IMR-90 (cell line): ENCODE data around the gene SRPK2. TPM values are rescaled to one million over a fixed set of nuclear protein-coding genes. Genes with fewer than 3 reads are reported as not detected.

Experiments
- ATAC-seq: fragments of 200-7000 bp; cut with Tn5 transposase; 2 replicates; pipeline ENCODE4 v1.9.1; 2020; ENCODE audit warnings: low read depth, mild to moderate bottlenecking, moderate library complexity
- BruUV-seq: library from RNA; stranded (reverse); fragments of 400-500 nt; replicated peaks from 2 replicates; lab custom pipeline; 2021; lab: Mats Ljungman, UMichigan
- CTCF ChIA-PET: fragments of 300-600 bp; formaldehyde crosslinking; extraction: SDS; loops from one replicate; lab custom pipeline; 2021; ENCODE audit warnings: antibody characterized with exemption; lab: Yijun Ruan, JAX
- POLR2A ChIA-PET: fragments of 300-600 bp; sonication (Branson Sonifier 250); formaldehyde crosslinking; loops from one replicate; lab custom pipeline; 2022; ENCODE audit warnings: antibody characterized with exemption; ENCODE audit not compliant: unreplicated experiment; lab: Charles Lee
- DNase-seq: peaks from one replicate; pipeline ENCODE4 v3.0.0; 2013
- H2AFZ ChIP-seq: replicated peaks from 2 replicates; pipeline ENCODE3; 2013; ENCODE audit warnings: low read length, mild to moderate bottlenecking; ENCODE audit not compliant: poor library complexity
- H2AK5ac ChIP-seq: 2 replicates; pipeline ENCODE4 v1.6.1; 2013; ENCODE audit warnings: low read depth, low read length, inconsistent platforms
- H2AK9ac ChIP-seq: replicated peaks from 2 replicates; pipeline ENCODE3; 2013; ENCODE audit warnings: mild to moderate bottlenecking, low read depth, low read length, moderate library complexity; ENCODE audit not compliant: poor library complexity
- H2BK120ac ChIP-seq: 2 replicates; pipeline ENCODE4 v1.6.1; 2013; ENCODE audit warnings: low read depth, low read length, inconsistent platforms
- H2BK15ac ChIP-seq: 3 replicates; pipeline ENCODE4 v1.6.1; 2013; ENCODE audit warnings: low read depth, low read length, inconsistent platforms
- H2BK20ac ChIP-seq: 2 replicates; pipeline ENCODE4 v1.6.1; 2013; ENCODE audit warnings: low read depth, mild to moderate bottlenecking, inconsistent platforms, low read length, moderate library complexity
- H2BK5ac ChIP-seq: 2 replicates; pipeline ENCODE4 v1.6.1; 2013; ENCODE audit warnings: mild to moderate bottlenecking, low read depth, low read length, inconsistent platforms; ENCODE audit not compliant: poor library complexity, severe bottlenecking
- H3K14ac ChIP-seq: replicated peaks from 2 replicates; pipeline ENCODE4 v1.6.1; 2013; ENCODE audit warnings: low read depth, low read length, inconsistent platforms
- H3K18ac ChIP-seq: 2 replicates; pipeline ENCODE4 v1.6.1; 2013; ENCODE audit warnings: low read depth, low read length, control low read depth
- H3K23ac ChIP-seq: 2 replicates; pipeline ENCODE4 v1.6.1; 2013; ENCODE audit warnings: low read depth, low read length, inconsistent platforms
- H3K27ac ChIP-seq: 2 replicates; pipeline ENCODE4 v1.5.1; 2013; ENCODE audit warnings: mild to moderate bottlenecking, control low read depth, low read length; ENCODE audit not compliant: insufficient read depth
- H3K27me3 ChIP-seq: 2 replicates; pipeline ENCODE4 v1.6.1; 2013; ENCODE audit warnings: low read length; ENCODE audit not compliant: control insufficient read depth, insufficient read depth
- H3K36me3 ChIP-seq: 2 replicates; pipeline ENCODE4 v1.6.1; 2013; ENCODE audit warnings: low read length, mixed read lengths; ENCODE audit not compliant: control insufficient read depth, insufficient read depth
- H3K4ac ChIP-seq: 2 replicates; pipeline ENCODE4 v1.6.1; 2013; ENCODE audit warnings: low read depth, low read length, inconsistent platforms
- H3K4me1 ChIP-seq: 2 replicates; pipeline ENCODE4 v1.6.1; 2013; ENCODE audit warnings: low read length, mixed read lengths; ENCODE audit not compliant: control insufficient read depth, insufficient read depth
- H3K4me2 ChIP-seq: 2 replicates; pipeline ENCODE4 v1.6.1; 2013; ENCODE audit warnings: low read depth, mild to moderate bottlenecking, control low read depth, low read length, moderate library complexity
- H3K4me3 ChIP-seq: 2 replicates; pipeline ENCODE4 v1.5.1; 2013; ENCODE audit warnings: low read depth, mild to moderate bottlenecking, control low read depth, low read length, moderate library complexity; ENCODE audit not compliant: insufficient read depth
- H3K56ac ChIP-seq: 2 replicates; pipeline ENCODE4 v1.6.1; 2013; ENCODE audit warnings: low read length, inconsistent platforms; ENCODE audit not compliant: insufficient read depth; ENCODE audit errors: extremely low read depth
- H3K79me1 ChIP-seq, 2 experiments: 2 replicates each; pipeline ENCODE4 v1.6.1; 2013; ENCODE audit warnings: low read length in 2 of 2, inconsistent platforms in 1 of 2, low read depth in 1 of 2
- H3K9ac ChIP-seq: 2 replicates; pipeline ENCODE4 v1.6.1; 2013; ENCODE audit warnings: low read depth, low read length, control low read depth
- H3K9me1 ChIP-seq: 2 replicates; pipeline ENCODE4 v1.6.1; 2013; ENCODE audit warnings: low read length, inconsistent platforms; ENCODE audit not compliant: insufficient read depth
- H3K9me3 ChIP-seq: 2 replicates; pipeline ENCODE4 v1.6.1; 2013; ENCODE audit warnings: low read length; ENCODE audit not compliant: control insufficient read depth, insufficient read depth
- H4K20me1 ChIP-seq: 2 replicates; pipeline ENCODE4 v1.6.1; 2013; ENCODE audit warnings: low read length, inconsistent platforms; ENCODE audit not compliant: insufficient read depth
- H4K5ac ChIP-seq: 2 replicates; pipeline ENCODE4 v1.6.1; 2013; ENCODE audit warnings: mild to moderate bottlenecking, low read depth, low read length, control low read depth
- H4K8ac ChIP-seq, 2 experiments: 2 replicates each; pipeline ENCODE4 v1.6.1; 2013; ENCODE audit warnings: low read depth in 2 of 2, low read length in 2 of 2, control low read depth in 1 of 2, inconsistent platforms in 1 of 2
- H4K91ac ChIP-seq: 2 replicates; pipeline ENCODE4 v1.6.1; 2013; ENCODE audit warnings: low read depth, low read length, inconsistent platforms; ENCODE audit not compliant: insufficient read depth
- CHD1 ChIP-seq: IDR thresholded peaks from 2 replicates; pipeline ENCODE4 v1.6.1; 2012; ENCODE audit warnings: low read depth, low read length, improper control_type of control experiment
- CTCF ChIP-seq: conservative IDR thresholded peaks from 2 replicates; pipeline ENCODE4 v1.5.1; 2012; ENCODE audit warnings: mild to moderate bottlenecking, low read depth, low read length, improper control_type of control experiment
- ELK1 ChIP-seq: fragments of 150-350 bp; IDR thresholded peaks from 2 replicates; pipeline ENCODE4 v1.6.1; 2016; ENCODE audit warnings: low read depth, mild to moderate bottlenecking, low read length, moderate library complexity, borderline replicate concordance
- MAFK ChIP-seq: IDR thresholded peaks from 2 replicates; pipeline ENCODE4 v1.6.1; 2012; ENCODE audit warnings: low read depth, low read length, improper control_type of control experiment
- MAZ ChIP-seq: IDR thresholded peaks from 2 replicates; pipeline ENCODE4 v1.6.1; 2012; ENCODE audit warnings: low read depth, mild to moderate bottlenecking, low read length, improper control_type of control experiment, moderate library complexity, borderline replicate concordance
- MXI1 ChIP-seq: IDR thresholded peaks from 2 replicates; pipeline ENCODE4 v1.6.1; 2012; ENCODE audit warnings: low read depth, mild to moderate bottlenecking, low read length, moderate library complexity, borderline replicate concordance
- NFE2L2 ChIP-seq: fragments of 150-350 bp; IDR thresholded peaks from 2 replicates; pipeline ENCODE4 v1.6.1; 2016; ENCODE audit warnings: low read depth, mild to moderate bottlenecking, low read length
- POLR2A ChIP-seq: IDR thresholded peaks from 2 replicates; pipeline ENCODE4 v1.6.1; 2012; ENCODE audit warnings: mild to moderate bottlenecking, low read depth, low read length
- RCOR1 ChIP-seq: IDR thresholded peaks from 2 replicates; pipeline ENCODE4 v1.6.1; 2012; ENCODE audit warnings: mild to moderate bottlenecking, low read length, improper control_type of control experiment; ENCODE audit not compliant: insufficient replicate concordance
- RFX5 ChIP-seq: IDR thresholded peaks from 2 replicates; pipeline ENCODE4 v1.8.0; 2012; ENCODE audit warnings: low read depth, mild to moderate bottlenecking, low read length, moderate library complexity
- SMC3 ChIP-seq: fragments of 150-350 bp; IDR thresholded peaks from 2 replicates; pipeline ENCODE4 v1.6.1; 2016; ENCODE audit warnings: low read depth, mild to moderate bottlenecking, antibody characterized with exemption, low read length, moderate library complexity
- WGBS, 2 experiments: methylation state at CpG; one replicate each; pipeline versions ENCODE4 v1.1.5 to v1.1.7; 2013; ENCODE audit warnings: missing lambda C conversion rate in 2 of 2; ENCODE audit not compliant: insufficient read length in 1 of 2; ENCODE audit errors: extremely low coverage in 2 of 2; 5-methylcytosine and 5-hydroxymethylcytosine counted together
- dilution Hi-C: fragments of 300-500 bp; cut with HindIII; formaldehyde crosslinking; loops from one replicate; pipeline ENCODE4 v1.14.3; 2018; ENCODE audit warnings: low sequenced_read_pairs; ENCODE audit not compliant: unreplicated experiment
- in situ Hi-C: fragments of 300-500 bp; cut with MboI; formaldehyde crosslinking; loops from 3 replicates; pipeline ENCODE4 v1.14.3; 2019; ENCODE audit warnings: low sequenced_read_pairs, inconsistent platforms, mixed read lengths
- intact Hi-C: fragments of 100-400 bp; cut with micrococcal nuclease; formaldehyde crosslinking; loops from 2 replicates; pipeline ENCODE4 v1.10.0; 2022
- polyA plus RNA-seq, 3 experiments: library from polyadenylated mRNA; depleted of rRNA; stranded (reverse); fragments of >200 nt; gene quantifications; 2 replicates each; pipeline ENCODE4 v1.2.3, GENCODE V29; 2012; ENCODE audit warnings: low replicate concordance in 1 of 3
- total RNA-seq: library from RNA; depleted of rRNA; stranded (reverse); fragments of >200 nt; gene quantifications from 2 replicates; pipeline ENCODE4 v1.2.3, GENCODE V29; 2012
- TF ChIP-seq, protein P1 (sequence below): fragments of 150-350 bp; IDR thresholded peaks from 2 replicates; pipeline ENCODE4 v1.6.1; 2017; ENCODE audit warnings: mild to moderate bottlenecking, antibody characterized with exemption, low read length, low read depth

The SRPK2 gene
- total and polyA plus RNA-seq, 2 of the 4 experiments (the other 2 are of a cell fraction): 13.2 to 33.0 TPM

GRCh38 chr7:105107458-105107857, 281.3 kb downstream of the SRPK2 start:
- H3K9me1 ChIP-seq: peaks cover 3% of the 10 kb centered on the region; the same call in 1 of the 2 replicates
- no peak overlapping the region for H2BK5ac ChIP-seq
- ATAC-seq: no peak
- in situ Hi-C loops (no loop called here), dilution Hi-C loops (no loop called here), intact Hi-C loops (loop anchor here (2.0 kb wide), 1 partner anchor 19 kb away; no protein-coding TSS in a partner anchor)
- H3K9ac ChIP-seq: no peak overlapping the region
- no peak overlapping the region for H2AK5ac ChIP-seq
- no peak overlapping the region for H2BK20ac ChIP-seq
- H2AFZ ChIP-seq: no peak overlapping the region
- ChIA-PET POLR2A (no interaction called here), CTCF (no interaction called here)
- H3K14ac ChIP-seq: no peak overlapping the region
- TF ChIP-seq MXI1 (no peak), POLR2A (no peak), MAZ (no peak), CTCF (no peak), NFE2L2 (no peak), MAFK (no peak), ELK1 (no peak), SMC3 (no peak), RCOR1 (no peak), RFX5 (no peak), CHD1 (no peak)
- TF ChIP-seq, protein P1, sequence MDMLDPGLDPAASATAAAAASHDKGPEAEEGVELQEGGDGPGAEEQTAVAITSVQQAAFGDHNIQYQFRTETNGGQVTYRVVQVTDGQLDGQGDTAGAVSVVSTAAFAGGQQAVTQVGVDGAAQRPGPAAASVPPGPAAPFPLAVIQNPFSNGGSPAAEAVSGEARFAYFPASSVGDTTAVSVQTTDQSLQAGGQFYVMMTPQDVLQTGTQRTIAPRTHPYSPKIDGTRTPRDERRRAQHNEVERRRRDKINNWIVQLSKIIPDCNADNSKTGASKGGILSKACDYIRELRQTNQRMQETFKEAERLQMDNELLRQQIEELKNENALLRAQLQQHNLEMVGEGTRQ: no peak
- no peak overlapping the region for H3K4me3 ChIP-seq
- H3K4ac ChIP-seq: no peak overlapping the region
- H3K9me3 ChIP-seq: no peaks in the 10 kb centered on the region
- H4K20me1 ChIP-seq: peaks cover 18% of the 10 kb centered on the region
- peak overlapping the region; percentile 39 for H2AK9ac ChIP-seq
- BruUV-seq: TSS peak; percentile 84
- no peak overlapping the region for H4K5ac ChIP-seq
- no peak overlapping the region for H3K18ac ChIP-seq
- H3K4me2 ChIP-seq: no peak overlapping the region
- H4K91ac ChIP-seq: no peak overlapping the region
- no peak overlapping the region for H2BK120ac ChIP-seq
- H3K36me3 ChIP-seq: peaks cover 57% of the 10 kb centered on the region
- H3K27ac ChIP-seq: no peak overlapping the region
- WGBS, 2 experiments: 100% methylated on average over 3 of the region's 9 CpGs; no CpG with 5 or more reads in 1 of the 2 experiments
- H4K8ac ChIP-seq: no peak overlapping the region
- H3K27me3 ChIP-seq: no peaks in the 10 kb centered on the region
- H3K79me1 ChIP-seq: peaks cover 27 to 43% of the 10 kb centered on the region in 2 experiments
- DNase-seq: no peak
- H2BK15ac ChIP-seq: no peak overlapping the region
- no peak overlapping the region for H3K23ac ChIP-seq
- peaks cover 7% of the 10 kb centered on the region for H3K4me1 ChIP-seq
- H3K56ac ChIP-seq: no peak overlapping the region
